ENCODE data around the gene TEFM.

Gene TEFM

GRCh38 chr17:30858556-30859250 is 47.3 kb downstream of the TEFM start:
- Histone ChIP-seq H3K9ac (ENCODE audit: insufficient read length) (no peak overlapping the region), H3K36me3 (ENCODE audit: insufficient read depth, low read length) (peaks cover 55% of the 10 kb centered on the region), H3K4me3 (no peak overlapping the region), H3K9me3 (ENCODE audit: low read depth, low read length) (no peaks in the 10 kb centered on the region), H3K27ac (no peak overlapping the region)
- TF ChIP-seq POLR2AphosphoS5 (IDR thresholded peaks at IDR 0.05; ENCODE audit: borderline replicate concordance, low read depth, low read length) (no peak), FOXP2 (optimal IDR thresholded peaks at IDR 0.05; ENCODE audit: control extremely low read depth, extremely low read length, insufficient read depth) (no peak), EZH2 (IDR thresholded peaks at IDR 0.05) (no peak)
- no peak for DNase-seq (ENCODE audit: low read depth, low spot score)

DNA sequence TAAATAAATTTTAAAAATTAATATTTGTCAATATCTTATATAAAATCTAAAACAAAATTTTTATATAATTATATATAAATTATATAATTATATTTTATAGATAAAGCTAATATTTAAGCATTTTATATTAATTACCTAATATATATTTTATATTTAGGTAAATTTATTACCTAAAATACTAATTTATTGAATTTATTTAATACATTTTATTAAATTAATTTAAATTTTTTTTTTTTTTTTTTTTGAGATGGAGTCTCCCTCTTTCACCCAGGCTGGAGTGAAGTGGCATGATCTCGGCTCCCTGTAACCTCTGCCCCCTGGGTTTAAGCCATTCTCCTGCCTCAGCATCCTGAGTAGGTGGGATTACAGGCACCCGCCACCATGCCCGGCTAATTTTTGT is 51.9 kb downstream of the TEFM start:
- TF ChIP-seq FOXP2 (optimal IDR thresholded peaks at IDR 0.05; ENCODE audit: control extremely low read depth, extremely low read length, insufficient read depth), result no peak
- no peak for TF ChIP-seq POLR2AphosphoS5 (IDR thresholded peaks at IDR 0.05; ENCODE audit: borderline replicate concordance, low read depth, low read length)
- no peak for TF ChIP-seq EZH2 (IDR thresholded peaks at IDR 0.05)
- no peak for DNase-seq (ENCODE audit: low read depth, low spot score)
- H3K4me3 ChIP-seq, result no peak overlapping the region
- H3K36me3 ChIP-seq (ENCODE audit: insufficient read depth, low read length), result peaks cover 64% of the 10 kb centered on the region
- no peak overlapping the region for H3K9ac ChIP-seq (ENCODE audit: insufficient read length)
- H3K27ac ChIP-seq, result no peak overlapping the region
- H3K9me3 ChIP-seq (ENCODE audit: low read depth, low read length), result no peaks in the 10 kb centered on the region

All from SK-N-MC (cell line).